PC-9 (cell line): ENCODE data around the gene HADHA.

ENCODE experiments used
- CTCF ChIP-seq: fragments of 200-600 bp; sonication (generic); conservative IDR thresholded peaks from 2 replicates; pipeline ENCODE4 v1.6.1; 2017; ENCODE audit warnings: mixed run types, antibody characterized with exemption, mild to moderate bottlenecking, moderate library complexity
- EZH2 ChIP-seq: fragments of 200-600 bp; sonication (generic); IDR thresholded peaks from 2 replicates; pipeline ENCODE4 v1.8.0; 2017; ENCODE audit warnings: antibody characterized with exemption, low read depth

GRCh38 chr2:26237868-26238267, 6.6 kb downstream of the HADHA start:
- no peak for TF ChIP-seq CTCF
- TF ChIP-seq EZH2, result no peak
